Peyer's patch (tissue), 4 donors: Measurements from ENCODE around the gene DGKQ. TPM values are rescaled to one million over a fixed set of nuclear protein-coding genes. Genes with fewer than 3 reads are reported as not detected.

ENCODE experiments used
- DNase-seq, 3 donors: peaks; one replicate each; pipeline ENCODE4 v3.0.0-alpha.2; 2017 to 2019
- H3K27ac ChIP-seq, 4 donors: fragments of 200-600 bp; sonication (generic); one replicate each; pipeline ENCODE4 v1.5.1; 2016 to 2019
- H3K27me3 ChIP-seq, 2 donors: fragments of 200-600 bp; sonication (generic); one replicate each; pipeline ENCODE4 v1.5.1; 2019
- H3K36me3 ChIP-seq, 3 donors: fragments of 200-600 bp; sonication (generic); one replicate each; pipeline ENCODE4 v1.5.1; 2016 to 2019
- H3K4me1 ChIP-seq, 4 donors: fragments of 200-600 bp; sonication (generic); one replicate each; pipeline ENCODE4 v1.5.1; 2016 to 2019
- H3K4me3 ChIP-seq, 4 donors: fragments of 200-600 bp; sonication (generic); 1 replicate in 3 of 4; 2 replicates in 1 of 4; pipeline ENCODE4 v1.5.1; 2016 to 2019; ENCODE audit warnings: mild to moderate bottlenecking in 1 of 4
- H3K9me3 ChIP-seq, 4 donors: fragments of 200-600 bp; sonication (generic); one replicate each; pipeline ENCODE4 v1.5.1; 2016 to 2019; ENCODE audit warnings: mild to moderate bottlenecking in 1 of 4
- CTCF ChIP-seq, 6 experiments: fragments of 450-650 bp in 4 of 6; fragments of 200-600 bp in 2 of 6; sonication (generic) in 1 of 6; IDR thresholded peaks; one replicate each; pipeline ENCODE4 v1.5.1; 2017 to 2019; ENCODE audit warnings: antibody characterized with exemption in 6 of 6, mild to moderate bottlenecking in 3 of 6, moderate library complexity in 1 of 6
- POLR2A ChIP-seq, 2 donors: fragments of 450-650 bp; IDR thresholded peaks; one replicate each; pipeline ENCODE4 v1.5.1; 2017; ENCODE audit warnings: antibody characterized with exemption in 2 of 2, mild to moderate bottlenecking in 2 of 2, moderate library complexity in 2 of 2
- total RNA-seq, 4 donors: library from RNA; depleted of rRNA; stranded (reverse); fragments of >200 nt; gene quantifications; one replicate each; pipeline ENCODE4 v1.1.0, GENCODE V29; 2016

DGKQ gene
- total RNA-seq, 4 donors from 2014 or later: 32.2 to 119 (median 101) TPM

- H3K27ac ChIP-seq: peak within 1 kb of the TSS; percentile 42 to 99 (median 90)
- H3K4me1 ChIP-seq: peaks cover 0 to 33% (median 7%) of the 10 kb centered on the region in 4 donors
- H3K36me3 ChIP-seq: peaks cover 0 to 23% (median 0%) of the 10 kb centered on the region in 3 donors
- DNase-seq: peak in 2 of 3 donors; percentile 72 to 83
- no peaks in the 10 kb centered on the region for H3K9me3 ChIP-seq
- H3K27me3 ChIP-seq: peaks cover 0 to 19% of the 10 kb centered on the region in 2 donors
- TF ChIP-seq POLR2A (IDR thresholded peaks at IDR 0.05): peak in 1 of 2 donors; percentile 39
- peak in 2 of 6 experiments; percentile 3 to 9 for TF ChIP-seq CTCF (IDR thresholded peaks at IDR 0.05)
- peak within 1 kb of the TSS in 3 of 4 donors; percentile 15 to 55 (median 49) for H3K4me3 ChIP-seq
These were observed 20.0 kb upstream of the DGKQ start, which contains the start of gene SLC26A1 for GRCh38 chr4:993111-994029. Gene SLC26A1, minus strand, starts transcription at chr4:993404. Its CDS starts 1,701 bp downstream, at chr4:991703.

GRCh38 chr4:992297-993110, 19.1 kb upstream of the DGKQ start:
- Histone ChIP-seq H3K36me3 (peaks cover 0 to 23% (median 0%) of the 10 kb centered on the region in 3 donors), H3K4me1 (peaks cover 2 to 33% (median 7%) of the 10 kb centered on the region in 4 donors), H3K27ac (peak overlapping the region; percentile 42 to 99 (median 90)), H3K4me3 (peak overlapping the region in 3 of 4 donors; percentile 15 to 55 (median 49)), H3K9me3 (no peaks in the 10 kb centered on the region), H3K27me3 (peaks cover 0 to 10% of the 10 kb centered on the region in 2 donors)
- peak; percentile 35 to 92 (median 92) for DNase-seq
- TF ChIP-seq CTCF (IDR thresholded peaks at IDR 0.05) (peak in 2 of 6 experiments; percentile 21 to 23), POLR2A (IDR thresholded peaks at IDR 0.05) (peak; percentile 75 to 83)

GRCh38 chr4:991451-992296, 18.3 kb upstream of the DGKQ start:
- no peak for DNase-seq
- H3K36me3 ChIP-seq: peaks cover 0 to 23% (median 0%) of the 10 kb centered on the region in 3 donors
- H3K4me3 ChIP-seq: peak overlapping the region in 2 of 4 donors; percentile 49 to 55
- peaks cover 3 to 27% (median 7%) of the 10 kb centered on the region in 4 donors for H3K4me1 ChIP-seq
- peak overlapping the region; percentile 42 to 99 (median 90) for H3K27ac ChIP-seq
- peaks cover 0 to 2% of the 10 kb centered on the region in 2 donors for H3K27me3 ChIP-seq
- TF ChIP-seq CTCF (IDR thresholded peaks at IDR 0.05): no peak
- TF ChIP-seq POLR2A (IDR thresholded peaks at IDR 0.05): no peak
- H3K9me3 ChIP-seq: no peaks in the 10 kb centered on the region

- peaks cover 3 to 30% (median 12%) of the 10 kb centered on the region in 4 donors for H3K4me1 ChIP-seq
These were observed 17.5 kb upstream of the DGKQ start for GRCh38 chr4:990746-991367.

More at GRCh38 chr4:990746-991367, 17.5 kb upstream of the DGKQ start:
- H3K27ac ChIP-seq: no peak overlapping the region
- peaks cover 0 to 23% (median 0%) of the 10 kb centered on the region in 3 donors for H3K36me3 ChIP-seq
- H3K27me3 ChIP-seq: no peaks in the 10 kb centered on the region
- DNase-seq: no peak
- H3K4me3 ChIP-seq: no peak overlapping the region
- no peak for TF ChIP-seq POLR2A (IDR thresholded peaks at IDR 0.05)
- TF ChIP-seq CTCF (IDR thresholded peaks at IDR 0.05): no peak
- no peaks in the 10 kb centered on the region for H3K9me3 ChIP-seq
